Activated CD8-positive, alpha-beta T cell treated with anti-CD3 and anti-CD28 coated beads for 36 hours (primary cell): ENCODE data around the gene GALNT9. TPM values are rescaled to one million over a fixed set of nuclear protein-coding genes. Genes with fewer than 3 reads are reported as not detected.
"Not testable (repeated sequence)": the region's sequence is repeated elsewhere in the genome, so short reads cannot be mapped to it uniquely, and the experiment has no call there.

Experiments used
- ATAC-seq: fragments of 200-7000 bp; cut with Tn5 transposase; one replicate; pipeline ENCODE4 v1.10.0; 2021; ENCODE audit warnings: mild to moderate bottlenecking, moderate library complexity
- CTCF ChIA-PET: fragments of 350-600 bp; sonication (Branson Sonifier 250); formaldehyde crosslinking; loops from one replicate; lab custom pipeline; 2021; ENCODE audit warnings: antibody characterized with exemption; lab: Charles Lee
- POLR2A ChIA-PET: fragments of 350-600 bp; sonication (Branson Sonifier 250); formaldehyde crosslinking; loops from one replicate; lab custom pipeline; 2021; ENCODE audit warnings: antibody characterized with exemption; lab: Charles Lee
- DNase-seq: peaks from one replicate; pipeline ENCODE4 v3.0.0-alpha.2; 2020
- H3K27ac Mint-ChIP-seq: one replicate; pipeline ENCODE4 v1.8.0; 2021; ENCODE audit warnings: mild to moderate bottlenecking, mixed read lengths
- H3K27me3 Mint-ChIP-seq: one replicate; pipeline ENCODE4 v1.8.0; 2021; ENCODE audit warnings: mixed read lengths
- H3K36me3 Mint-ChIP-seq: one replicate; pipeline ENCODE4 v1.8.0; 2021; ENCODE audit warnings: low read depth, mixed read lengths
- H3K4me1 Mint-ChIP-seq: one replicate; pipeline ENCODE4 v1.8.0; 2021; ENCODE audit warnings: low read depth, mixed read lengths
- H3K4me3 Mint-ChIP-seq: one replicate; pipeline ENCODE4 v1.8.0; 2021; ENCODE audit warnings: mild to moderate bottlenecking, moderate library complexity, mixed read lengths
- H3K9me3 Mint-ChIP-seq: one replicate; pipeline ENCODE4 v1.8.0; 2021; ENCODE audit warnings: mixed read lengths
- intact Hi-C: fragments of 100-400 bp; cut with micrococcal nuclease; formaldehyde crosslinking; loops from one replicate; pipeline ENCODE4 v1.10.0; 2022
- total RNA-seq, 2 experiments: library from RNA; stranded (reverse); gene quantifications; one replicate each; pipeline ENCODE4 v1.2.3, GENCODE V29; 2021
- TF ChIP-seq, protein P1 (sequence below): fragments of 200-600 bp; IDR thresholded peaks from one replicate; pipeline ENCODE4 v1.8.0; 2022; ENCODE audit warnings: antibody characterized with exemption, mild to moderate bottlenecking

GALNT9 gene
- total RNA-seq, 2 experiments from 2014 or later, result not detected

- intact Hi-C loops, result loop anchor here (5.0 kb wide), 1 partner anchor 70 kb away; no protein-coding TSS in a partner anchor
- Mint-ChIP-seq H3K27ac (no peak overlapping the region), H3K9me3 (no peaks in the 10 kb centered on the region), H3K36me3 (peaks cover 1% of the 10 kb centered on the region), H3K4me1 (no peaks in the 10 kb centered on the region), H3K27me3 (no peaks in the 10 kb centered on the region), H3K4me3 (no peak overlapping the region)
- POLR2A ChIA-PET, result no interaction called here
- no peak for DNase-seq
- TF ChIP-seq, protein P1, sequence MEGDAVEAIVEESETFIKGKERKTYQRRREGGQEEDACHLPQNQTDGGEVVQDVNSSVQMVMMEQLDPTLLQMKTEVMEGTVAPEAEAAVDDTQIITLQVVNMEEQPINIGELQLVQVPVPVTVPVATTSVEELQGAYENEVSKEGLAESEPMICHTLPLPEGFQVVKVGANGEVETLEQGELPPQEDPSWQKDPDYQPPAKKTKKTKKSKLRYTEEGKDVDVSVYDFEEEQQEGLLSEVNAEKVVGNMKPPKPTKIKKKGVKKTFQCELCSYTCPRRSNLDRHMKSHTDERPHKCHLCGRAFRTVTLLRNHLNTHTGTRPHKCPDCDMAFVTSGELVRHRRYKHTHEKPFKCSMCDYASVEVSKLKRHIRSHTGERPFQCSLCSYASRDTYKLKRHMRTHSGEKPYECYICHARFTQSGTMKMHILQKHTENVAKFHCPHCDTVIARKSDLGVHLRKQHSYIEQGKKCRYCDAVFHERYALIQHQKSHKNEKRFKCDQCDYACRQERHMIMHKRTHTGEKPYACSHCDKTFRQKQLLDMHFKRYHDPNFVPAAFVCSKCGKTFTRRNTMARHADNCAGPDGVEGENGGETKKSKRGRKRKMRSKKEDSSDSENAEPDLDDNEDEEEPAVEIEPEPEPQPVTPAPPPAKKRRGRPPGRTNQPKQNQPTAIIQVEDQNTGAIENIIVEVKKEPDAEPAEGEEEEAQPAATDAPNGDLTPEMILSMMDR, result no peak
- CTCF ChIA-PET, result interaction anchor here (1.1 kb wide), 1 partner anchor 67 kb away, joined by 3 read pairs; no protein-coding TSS in a partner anchor
- no peak for ATAC-seq
These were observed 177.5 kb downstream of the GALNT9 start for GRCh38 chr12:132151766-132152410.

GRCh38 chr12:132151145-132151765, 178.1 kb downstream of the GALNT9 start:
- no peak overlapping the region for H3K4me3 Mint-ChIP-seq
- ATAC-seq, result no peak
- CTCF ChIA-PET, result interaction anchor here (1.1 kb wide), 1 partner anchor 68 kb away, joined by 3 read pairs; no protein-coding TSS in a partner anchor
- H3K27me3 Mint-ChIP-seq, result no peaks in the 10 kb centered on the region
- DNase-seq, result no peak
- POLR2A ChIA-PET, result no interaction called here
- intact Hi-C loops, result loop anchor here (5.0 kb wide), 1 partner anchor 71 kb away; no protein-coding TSS in a partner anchor
- H3K27ac Mint-ChIP-seq, result no peak overlapping the region
- H3K9me3 Mint-ChIP-seq, result no peaks in the 10 kb centered on the region
- H3K36me3 Mint-ChIP-seq, result peaks cover 1% of the 10 kb centered on the region
- H3K4me1 Mint-ChIP-seq, result peaks cover 6% of the 10 kb centered on the region
- TF ChIP-seq, protein P1, result no peak

GRCh38 chr12:132150780-132151144, 178.6 kb downstream of the GALNT9 start:
- H3K4me1 Mint-ChIP-seq, result peaks cover 11% of the 10 kb centered on the region
- H3K36me3 Mint-ChIP-seq, result peaks cover 1% of the 10 kb centered on the region
- ATAC-seq, result no peak
- no peak for DNase-seq
- no peaks in the 10 kb centered on the region for H3K9me3 Mint-ChIP-seq
- ChIA-PET POLR2A (no interaction called here), CTCF (no interaction called here)
- no peak overlapping the region for H3K4me3 Mint-ChIP-seq
- no peaks in the 10 kb centered on the region for H3K27me3 Mint-ChIP-seq
- intact Hi-C loops, result loop anchor here (5.0 kb wide), 1 partner anchor 72 kb away; no protein-coding TSS in a partner anchor
- H3K27ac Mint-ChIP-seq, result no peak overlapping the region
- TF ChIP-seq, protein P1, result no peak

GRCh38 chr12:132149526-132149925, 179.9 kb downstream of the GALNT9 start:
- intact Hi-C loops, DNase-seq: not testable (repeated sequence)

DNA sequence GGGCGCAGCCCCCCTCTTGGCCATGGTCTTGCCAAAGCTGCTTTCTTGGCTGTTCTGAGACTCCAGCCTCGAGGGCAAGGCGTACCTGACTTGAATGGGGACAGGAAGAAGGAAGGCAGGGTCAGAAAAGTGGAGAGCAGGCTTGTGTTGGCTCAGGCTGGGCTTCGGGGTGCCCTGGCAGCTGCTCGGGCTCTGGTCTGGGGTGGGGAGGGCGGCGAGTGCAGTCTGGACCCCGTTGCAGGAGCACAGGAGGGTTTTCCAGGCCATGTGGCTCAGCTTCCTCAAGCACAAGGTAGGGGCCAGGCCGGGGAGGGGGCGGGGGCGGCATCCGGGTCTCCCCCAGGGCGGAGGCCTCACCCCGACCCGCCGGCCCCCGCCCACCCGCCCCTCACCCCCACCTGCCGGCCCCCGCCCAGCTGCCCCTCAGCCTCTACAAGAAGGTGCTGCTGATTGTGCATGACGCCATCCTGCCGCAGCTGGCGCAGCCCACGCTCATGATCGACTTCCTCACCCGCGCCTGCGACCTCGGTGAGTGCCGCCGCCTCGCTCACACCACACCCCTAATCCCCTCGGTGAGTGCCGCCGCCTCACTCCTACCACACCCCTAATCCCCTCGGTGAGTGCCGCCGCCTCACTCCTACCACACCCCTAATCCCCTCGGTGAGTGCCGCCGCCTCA, 180.9 kb downstream of the GALNT9 start:
- DNase-seq, result no peak
- no peaks in the 10 kb centered on the region for H3K27me3 Mint-ChIP-seq
- TF ChIP-seq, protein P1, result no peak

More at GRCh38 chr12:132149526-132149925, 179.9 kb downstream of the GALNT9 start:
- H3K4me3 Mint-ChIP-seq, H3K27ac Mint-ChIP-seq, H3K36me3 Mint-ChIP-seq, POLR2A ChIA-PET, ATAC-seq, CTCF ChIA-PET, H3K27me3 Mint-ChIP-seq, H3K9me3 Mint-ChIP-seq: not testable (repeated sequence)
- peaks cover 21% of the 10 kb centered on the region for H3K4me1 Mint-ChIP-seq

More for the DNA sequence above, 180.9 kb downstream of the GALNT9 start:
- intact Hi-C loops, result no loop called here
- CTCF ChIA-PET, result no interaction called here
- Mint-ChIP-seq H3K4me3 (no peak overlapping the region), H3K9me3 (no peaks in the 10 kb centered on the region), H3K4me1 (peaks cover 21% of the 10 kb centered on the region), H3K27ac (no peak overlapping the region), H3K36me3 (peaks cover 4% of the 10 kb centered on the region)
- ATAC-seq, result no peak
- POLR2A ChIA-PET, result interaction anchor here (0.6 to 0.8 kb wide), 2 partner anchors 9 to 37 kb away, joined by 3 read pairs; no protein-coding TSS in a partner anchor
